Hepatocyte (in vitro differentiated cells): ENCODE results near the gene ACADM.

Experiments
- CTCF ChIP-seq: fragments of 200-600 bp; sonication (generic); IDR thresholded peaks from 2 replicates; pipeline ENCODE4 v1.5.1; 2016; ENCODE audit warnings: antibody characterized with exemption, mild to moderate bottlenecking; ENCODE audit not compliant: poor library complexity
- EZH2 ChIP-seq: fragments of 200-600 bp; sonication (generic); IDR thresholded peaks from 2 replicates; pipeline ENCODE4 v1.6.1; 2016; ENCODE audit warnings: antibody characterized with exemption, mild to moderate bottlenecking, borderline replicate concordance

- TF ChIP-seq CTCF (no peak), EZH2 (no peak)
Observed at GRCh38 chr1:75724472-75725022, at the start of gene ACADM.
